ENCODE data around the gene GSS. TPM values are rescaled to one million over a fixed set of nuclear protein-coding genes. Genes with fewer than 3 reads are reported as not detected.
A peak's percentile ranks its signal among the peaks of the same experiment; 100 is the strongest.

The GSS gene
- total RNA-seq, 4 donors from 2014 or later: 58.0 to 95.6 (median 84.6) TPM

DNA sequence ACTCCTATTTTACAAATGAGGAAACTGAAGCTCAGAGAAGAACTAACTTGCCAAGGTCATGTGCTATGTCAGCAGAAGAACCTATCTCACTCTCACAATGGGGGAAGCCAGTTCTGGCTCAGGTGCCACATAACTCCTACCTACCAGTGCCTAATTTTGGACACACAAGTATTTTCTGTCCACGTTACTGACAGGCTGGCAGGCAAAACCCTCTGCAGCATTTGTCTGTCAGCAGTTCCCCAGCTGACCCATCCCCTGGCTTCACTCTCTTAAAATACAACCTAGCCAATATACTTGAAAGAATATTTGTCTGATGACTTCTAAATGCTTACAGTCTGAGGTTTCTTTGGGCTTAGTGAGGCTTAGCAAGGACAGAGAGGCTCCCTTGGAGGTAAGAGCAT, 15.5 kb downstream of the GSS start:
- H3K9me3 ChIP-seq: no peaks in the 10 kb centered on the region
- no peaks in the 10 kb centered on the region for H3K27me3 ChIP-seq
- H3K27ac ChIP-seq: no peak overlapping the region
- no peaks in the 10 kb centered on the region for H3K4me1 ChIP-seq
- H3K36me3 ChIP-seq: peaks cover 0 to 18% (median 0%) of the 10 kb centered on the region in 3 donors
- DNase-seq: no peak
- no peak overlapping the region for H3K4me3 ChIP-seq
- TF ChIP-seq CTCF (IDR thresholded peaks at IDR 0.05): no peak
- no peak for TF ChIP-seq POLR2A (IDR thresholded peaks at IDR 0.05)

GRCh38 chr20:34938466-34939163, 17.0 kb downstream of the GSS start:
- Histone ChIP-seq H3K27me3 (no peaks in the 10 kb centered on the region), H3K36me3 (peaks cover 0 to 18% (median 0%) of the 10 kb centered on the region in 3 donors), H3K4me1 (no peaks in the 10 kb centered on the region), H3K4me3 (no peak overlapping the region), H3K27ac (peak overlapping the region in 3 of 4 donors; percentile 15 to 62 (median 37)), H3K9me3 (no peaks in the 10 kb centered on the region)
- DNase-seq: peak in 2 of 3 donors; percentile 70 to 76
- TF ChIP-seq POLR2A (IDR thresholded peaks at IDR 0.05): no peak
- TF ChIP-seq CTCF (IDR thresholded peaks at IDR 0.05): no peak

GRCh38 chr20:34931771-34932170, 23.8 kb downstream of the GSS start:
- Histone ChIP-seq H3K36me3 (peaks cover 0 to 50% (median 0%) of the 10 kb centered on the region in 3 donors), H3K9me3 (no peaks in the 10 kb centered on the region), H3K4me1 (no peaks in the 10 kb centered on the region), H3K4me3 (no peak overlapping the region), H3K27ac (no peak overlapping the region), H3K27me3 (no peaks in the 10 kb centered on the region)
- DNase-seq: no peak
- TF ChIP-seq CTCF (IDR thresholded peaks at IDR 0.05) (no peak), POLR2A (IDR thresholded peaks at IDR 0.05) (no peak)

DNA sequence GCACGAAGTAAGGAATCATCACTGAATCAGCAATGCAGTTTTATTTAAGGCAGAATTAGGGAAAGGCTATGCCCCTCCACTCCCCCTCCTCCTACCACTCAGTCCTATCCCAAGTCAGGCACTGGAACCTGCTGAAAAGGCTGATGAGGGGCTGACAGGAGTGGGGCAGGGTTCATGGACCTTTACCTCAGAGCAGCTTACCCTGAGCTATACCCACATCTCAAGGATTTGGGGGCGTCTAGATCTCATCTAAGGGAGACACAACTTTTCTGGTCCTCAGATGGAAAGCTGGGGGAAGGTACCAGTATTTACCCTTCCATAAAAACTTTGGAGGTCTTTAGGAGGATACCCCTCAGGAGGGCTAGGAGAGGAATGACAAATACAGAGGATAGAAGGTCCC, 27.2 kb downstream of the GSS start:
- TF ChIP-seq CTCF (IDR thresholded peaks at IDR 0.05): no peak
- TF ChIP-seq POLR2A (IDR thresholded peaks at IDR 0.05): no peak
- H3K9me3 ChIP-seq: no peaks in the 10 kb centered on the region
- no peak overlapping the region for H3K4me3 ChIP-seq
- DNase-seq: no peak
- H3K27ac ChIP-seq: no peak overlapping the region
- no peaks in the 10 kb centered on the region for H3K27me3 ChIP-seq
- H3K4me1 ChIP-seq: no peaks in the 10 kb centered on the region
- peaks cover 0 to 78% (median under 1%) of the 10 kb centered on the region in 3 donors for H3K36me3 ChIP-seq

GRCh38 chr20:34927736-34928135, 27.9 kb downstream of the GSS start:
- Histone ChIP-seq H3K4me1 (no peaks in the 10 kb centered on the region), H3K27me3 (no peaks in the 10 kb centered on the region), H3K36me3 (peaks cover 0 to 85% (median 5%) of the 10 kb centered on the region in 3 donors), H3K9me3 (no peaks in the 10 kb centered on the region), H3K4me3 (no peak overlapping the region), H3K27ac (no peak overlapping the region)
- DNase-seq: no peak
- TF ChIP-seq CTCF (IDR thresholded peaks at IDR 0.05): no peak

Data from Peyer's patch (tissue), 4 donors.